CD4-positive, alpha-beta T cell (primary cell): ENCODE results near the gene DCAF15. TPM values are rescaled to one million over a fixed set of nuclear protein-coding genes. Genes with fewer than 3 reads are reported as not detected.
A peak's percentile ranks its signal among the peaks of the same experiment; 100 is the strongest.

Experiments used
- ATAC-seq: fragments of 200-7000 bp; cut with Tn5 transposase; one replicate; pipeline ENCODE4 v1.10.0; 2022; ENCODE audit warnings: mild to moderate bottlenecking; ENCODE audit not compliant: poor library complexity
- CTCF ChIA-PET: fragments of 350-600 bp; sonication (Branson Sonifier 250); formaldehyde crosslinking; loops from one replicate; lab custom pipeline; 2021; ENCODE audit warnings: antibody characterized with exemption, inconsistent platforms; lab: Charles Lee
- POLR2A ChIA-PET: fragments of 350-600 bp; sonication (Branson Sonifier 250); formaldehyde crosslinking; loops from one replicate; lab custom pipeline; 2021; ENCODE audit warnings: antibody characterized with exemption, inconsistent platforms; lab: Charles Lee
- DNase-seq, 14 experiments: peaks; one replicate each; pipeline ENCODE4 v3.0.0-alpha.2; 2013 to 2020; ENCODE audit warnings: mixed read lengths in 2 of 14
- H3K27ac ChIP-seq, 2 donors: one replicate each; pipeline versions ENCODE4 v1.5.1 to v1.7.0; 2013; ENCODE audit warnings: low read length in 2 of 2, low read depth in 1 of 2, mild to moderate bottlenecking in 1 of 2
- H3K27me3 ChIP-seq, 2 experiments: 1 replicate in 1 of 2; 2 replicates in 1 of 2; pipeline versions ENCODE4 v1.6.1 to v1.7.0; 2013; ENCODE audit warnings: low read length in 2 of 2, control low read depth in 1 of 2, mild to moderate bottlenecking in 1 of 2, moderate library complexity in 1 of 2; ENCODE audit not compliant: insufficient read depth in 2 of 2, control insufficient read depth in 1 of 2
- H3K36me3 ChIP-seq: one replicate; pipeline ENCODE4 v1.6.1; 2013; ENCODE audit warnings: low read length, control low read depth; ENCODE audit not compliant: insufficient read depth
- H3K4me1 ChIP-seq: one replicate; pipeline ENCODE4 v1.6.1; 2013; ENCODE audit warnings: low read length, control low read depth; ENCODE audit not compliant: insufficient read depth
- H3K4me3 ChIP-seq: one replicate; pipeline ENCODE4 v1.5.1; 2013; ENCODE audit warnings: mild to moderate bottlenecking, low read length, moderate library complexity
- H3K9me3 ChIP-seq, 2 experiments: 1 replicate in 1 of 2; 2 replicates in 1 of 2; pipeline versions ENCODE4 v1.6.1 to v1.7.0; 2013; ENCODE audit warnings: low read length in 2 of 2, mild to moderate bottlenecking in 2 of 2, control low read depth in 1 of 2, moderate library complexity in 1 of 2; ENCODE audit not compliant: control insufficient read depth in 1 of 2, insufficient read depth in 1 of 2
- H3K27ac Mint-ChIP-seq: one replicate; pipeline ENCODE4 v1.8.0; 2020; ENCODE audit warnings: mixed read lengths
- H3K27me3 Mint-ChIP-seq: one replicate; pipeline ENCODE4 v1.8.0; 2021; ENCODE audit warnings: mixed read lengths
- H3K36me3 Mint-ChIP-seq: one replicate; pipeline ENCODE4 v1.8.0; 2021; ENCODE audit warnings: low read depth, mixed read lengths
- H3K4me1 Mint-ChIP-seq: one replicate; pipeline ENCODE4 v1.8.0; 2021; ENCODE audit warnings: low read depth, mixed read lengths
- H3K4me3 Mint-ChIP-seq: one replicate; pipeline ENCODE4 v1.8.0; 2020; ENCODE audit warnings: mild to moderate bottlenecking, mixed read lengths
- H3K9me3 Mint-ChIP-seq: one replicate; pipeline ENCODE4 v1.8.0; 2020; ENCODE audit warnings: mixed read lengths
- CTCF ChIP-seq: fragments of 200-600 bp; IDR thresholded peaks from one replicate; pipeline ENCODE4 v1.8.0; 2022; ENCODE audit warnings: antibody characterized with exemption, mild to moderate bottlenecking
- intact Hi-C, 2 experiments: fragments of 100-400 bp; cut with DNase I in 1 of 2; cut with micrococcal nuclease in 1 of 2; formaldehyde crosslinking; loops; one replicate each; pipeline versions ENCODE4 v1.15.1 to v1.9.0; 2023 to 2025; cut with DNase I, micrococcal nuclease
- total RNA-seq, 174 experiments: library from RNA in 2 of 174; stranded (reverse) in 2 of 174; gene quantifications; one replicate each; pipeline ENCODE4 v1.2.3 and lab custom pipeline; 2021 to 2026

DCAF15 gene
- total RNA-seq, 2 experiments from 2014 or later = 84.9 to 85.0 TPM

GRCh38 chr19:13908674-13909073 is 43.6 kb upstream of the DCAF15 start:
- DNase-seq (no peak), ATAC-seq (no peak)
- intact Hi-C loops = loop anchor here in 1 of 2 experiments (5.0 kb wide), 2 partner anchors 99 to 784 kb away; partner anchors contain the start of genes RFX1 and ZNF333
- no peak overlapping the region for H3K27ac Mint-ChIP-seq
- H3K36me3 Mint-ChIP-seq = peaks cover 25% of the 10 kb centered on the region
- H3K4me3 Mint-ChIP-seq = peak overlapping the region; percentile 42
- CTCF ChIA-PET = no interaction called here
- Histone ChIP-seq H3K4me1 (peaks cover 19% of the 10 kb centered on the region), H3K9me3 (no peaks in the 10 kb centered on the region), H3K36me3 (peaks cover 21% of the 10 kb centered on the region), H3K27ac (no peak overlapping the region), H3K4me3 (no peak overlapping the region), H3K27me3 (no peaks in the 10 kb centered on the region)
- TF ChIP-seq CTCF = no peak
- no peaks in the 10 kb centered on the region for H3K27me3 Mint-ChIP-seq
- POLR2A ChIA-PET = no interaction called here
- H3K4me1 Mint-ChIP-seq = peaks cover 13% of the 10 kb centered on the region
- H3K9me3 Mint-ChIP-seq = no peaks in the 10 kb centered on the region

- no peaks in the 10 kb centered on the region for H3K27me3 ChIP-seq
- no peaks in the 10 kb centered on the region for H3K9me3 Mint-ChIP-seq
- ATAC-seq (no peak), DNase-seq (no peak)
- POLR2A ChIA-PET = no interaction called here
- intact Hi-C loops = loop anchor here in 1 of 2 experiments (5.0 kb wide), 2 partner anchors 98 to 783 kb away; partner anchors contain the start of genes RFX1 and ZNF333
- H3K9me3 ChIP-seq = no peaks in the 10 kb centered on the region
- peaks cover 13% of the 10 kb centered on the region for H3K4me1 Mint-ChIP-seq
- peaks cover 28% of the 10 kb centered on the region for H3K36me3 Mint-ChIP-seq
- no peak overlapping the region for H3K4me3 Mint-ChIP-seq
- peaks cover 21% of the 10 kb centered on the region for H3K36me3 ChIP-seq
- H3K27me3 Mint-ChIP-seq = no peaks in the 10 kb centered on the region
- H3K4me3 ChIP-seq = no peak overlapping the region
- H3K27ac Mint-ChIP-seq = no peak overlapping the region
- H3K27ac ChIP-seq = no peak overlapping the region
- H3K4me1 ChIP-seq = peaks cover 19% of the 10 kb centered on the region
- CTCF ChIA-PET = no interaction called here
- no peak for TF ChIP-seq CTCF
Observed at GRCh38 chr19:13909430-13909829, 42.9 kb upstream of the DCAF15 start.

GRCh38 chr19:13913352-13913751 is 39.0 kb upstream of the DCAF15 start:
- no peak overlapping the region for H3K27ac ChIP-seq
- no peaks in the 10 kb centered on the region for H3K9me3 Mint-ChIP-seq
- DNase-seq (no peak), ATAC-seq (no peak)
- no peaks in the 10 kb centered on the region for H3K4me1 Mint-ChIP-seq
- peaks cover 46% of the 10 kb centered on the region for H3K36me3 ChIP-seq
- ChIA-PET POLR2A (no interaction called here), CTCF (no interaction called here)
- H3K27me3 Mint-ChIP-seq = no peaks in the 10 kb centered on the region
- H3K4me1 ChIP-seq = no peaks in the 10 kb centered on the region
- no peak overlapping the region for H3K4me3 ChIP-seq
- H3K27ac Mint-ChIP-seq = no peak overlapping the region
- no peak overlapping the region for H3K4me3 Mint-ChIP-seq
- no peak for TF ChIP-seq CTCF
- H3K9me3 ChIP-seq = no peaks in the 10 kb centered on the region
- no peaks in the 10 kb centered on the region for H3K27me3 ChIP-seq
- H3K36me3 Mint-ChIP-seq = peaks cover 53% of the 10 kb centered on the region
- intact Hi-C loops = no loop called here
